ENCODE results near the gene TRPM2.

DNA sequence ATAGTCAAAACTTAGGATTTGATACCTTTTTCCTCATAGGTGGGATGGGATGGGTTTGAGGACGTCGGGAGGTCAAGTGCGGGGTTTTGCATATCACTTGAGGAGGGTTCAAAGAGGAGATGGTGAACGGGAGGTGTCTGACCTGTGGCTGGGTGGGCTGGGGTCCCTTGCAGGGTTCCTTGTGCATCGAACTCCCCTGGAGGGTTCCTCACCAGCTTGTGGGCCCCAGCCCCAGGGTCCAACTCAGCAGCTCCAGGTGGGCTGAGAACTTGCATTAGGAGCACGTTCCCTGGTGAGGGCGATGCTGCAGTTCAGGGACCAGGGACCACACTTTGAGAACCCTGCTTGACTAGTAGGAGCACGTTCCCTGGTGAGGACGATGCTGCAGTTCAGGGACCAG lies 23.2 kb downstream of the TRPM2 start:
- TF ChIP-seq, protein P1, sequence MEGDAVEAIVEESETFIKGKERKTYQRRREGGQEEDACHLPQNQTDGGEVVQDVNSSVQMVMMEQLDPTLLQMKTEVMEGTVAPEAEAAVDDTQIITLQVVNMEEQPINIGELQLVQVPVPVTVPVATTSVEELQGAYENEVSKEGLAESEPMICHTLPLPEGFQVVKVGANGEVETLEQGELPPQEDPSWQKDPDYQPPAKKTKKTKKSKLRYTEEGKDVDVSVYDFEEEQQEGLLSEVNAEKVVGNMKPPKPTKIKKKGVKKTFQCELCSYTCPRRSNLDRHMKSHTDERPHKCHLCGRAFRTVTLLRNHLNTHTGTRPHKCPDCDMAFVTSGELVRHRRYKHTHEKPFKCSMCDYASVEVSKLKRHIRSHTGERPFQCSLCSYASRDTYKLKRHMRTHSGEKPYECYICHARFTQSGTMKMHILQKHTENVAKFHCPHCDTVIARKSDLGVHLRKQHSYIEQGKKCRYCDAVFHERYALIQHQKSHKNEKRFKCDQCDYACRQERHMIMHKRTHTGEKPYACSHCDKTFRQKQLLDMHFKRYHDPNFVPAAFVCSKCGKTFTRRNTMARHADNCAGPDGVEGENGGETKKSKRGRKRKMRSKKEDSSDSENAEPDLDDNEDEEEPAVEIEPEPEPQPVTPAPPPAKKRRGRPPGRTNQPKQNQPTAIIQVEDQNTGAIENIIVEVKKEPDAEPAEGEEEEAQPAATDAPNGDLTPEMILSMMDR (IDR thresholded peaks at IDR 0.05), result no peak
- no peak for TF ChIP-seq ZFX (IDR thresholded peaks at IDR 0.05; ENCODE audit: borderline replicate concordance)
